ENCODE measurements around the gene ATP6V0E2.
"Not testable (repeated sequence)": the region's sequence is repeated elsewhere in the genome, so short reads cannot be mapped to it uniquely, and the experiment has no call there.

ATP6V0E2 gene

GRCh38 chr7:149879271-149879743, 5.5 kb downstream of the ATP6V0E2 start:
- DNase-seq (ENCODE audit: low read depth in 2 of 2): no peak

GRCh38 chr7:149879766-149880637, 6.2 kb downstream of the ATP6V0E2 start:
- no peak for DNase-seq (ENCODE audit: low read depth in 2 of 2)

- no peak for DNase-seq (ENCODE audit: low read depth in 2 of 2)
Measured at GRCh38 chr7:149880638-149881311, 7.0 kb downstream of the ATP6V0E2 start.

GRCh38 chr7:149881328-149882247, 7.8 kb downstream of the ATP6V0E2 start:
- DNase-seq (ENCODE audit: low read depth in 2 of 2): no peak

GRCh38 chr7:149882248-149883047, 8.7 kb downstream of the ATP6V0E2 start:
- no peak for DNase-seq (ENCODE audit: low read depth in 2 of 2)

GRCh38 chr7:149883048-149883438, 9.3 kb downstream of the ATP6V0E2 start:
- DNase-seq (ENCODE audit: low read depth in 2 of 2): no peak

GRCh38 chr7:149883452-149883861, 9.7 kb downstream of the ATP6V0E2 start:
- no peak for DNase-seq (ENCODE audit: low read depth in 2 of 2)

- DNase-seq (ENCODE audit: low read depth in 2 of 2): no peak
Measured at GRCh38 chr7:149884016-149884415, 10.2 kb downstream of the ATP6V0E2 start.

- no peak for DNase-seq (ENCODE audit: low read depth in 2 of 2)
Measured at GRCh38 chr7:149884541-149884940, 10.8 kb downstream of the ATP6V0E2 start.

- DNase-seq (ENCODE audit: low read depth in 2 of 2): no peak
Measured at GRCh38 chr7:149885191-149886017, 11.6 kb downstream of the ATP6V0E2 start.

GRCh38 chr7:149886018-149886415, 12.2 kb downstream of the ATP6V0E2 start:
- DNase-seq (ENCODE audit: low read depth in 2 of 2): no peak

GRCh38 chr7:149887311-149887710, 13.5 kb downstream of the ATP6V0E2 start:
- DNase-seq (ENCODE audit: low read depth in 2 of 2): no peak

- DNase-seq (ENCODE audit: low read depth in 2 of 2): not testable (repeated sequence)
Measured at GRCh38 chr7:149890715-149891114, 16.9 kb downstream of the ATP6V0E2 start.

- not testable (repeated sequence) for DNase-seq (ENCODE audit: low read depth in 2 of 2)
Measured at GRCh38 chr7:149894957-149895356, 21.2 kb downstream of the ATP6V0E2 start.

- not testable (repeated sequence) for DNase-seq (ENCODE audit: low read depth in 2 of 2)
Measured at GRCh38 chr7:149907776-149908376, 34.1 kb downstream of the ATP6V0E2 start.

GRCh38 chr7:149910219-149910618, 36.5 kb downstream of the ATP6V0E2 start:
- DNase-seq (ENCODE audit: low read depth in 2 of 2): not testable (repeated sequence)

- not testable (repeated sequence) for DNase-seq (ENCODE audit: low read depth in 2 of 2)
Measured at GRCh38 chr7:149912126-149912525, 38.4 kb downstream of the ATP6V0E2 start.

GRCh38 chr7:149926414-149926813, 52.6 kb downstream of the ATP6V0E2 start:
- not testable (repeated sequence) for DNase-seq (ENCODE audit: low read depth in 2 of 2)

Measured in stimulated activated CD8-positive, alpha-beta memory T cell treated with anti-CD3 and anti-CD28 coated beads, Interleukin-7, amount 100 ng/mL, for 1 hour (primary cell).